ENCODE data around the gene MYO1B. TPM values are rescaled to one million over a fixed set of nuclear protein-coding genes. Genes with fewer than 3 reads are reported as not detected.

Gene MYO1B
- polyA plus RNA-seq, 3 donors, result 0.01 TPM; not detected in 2

DNA sequence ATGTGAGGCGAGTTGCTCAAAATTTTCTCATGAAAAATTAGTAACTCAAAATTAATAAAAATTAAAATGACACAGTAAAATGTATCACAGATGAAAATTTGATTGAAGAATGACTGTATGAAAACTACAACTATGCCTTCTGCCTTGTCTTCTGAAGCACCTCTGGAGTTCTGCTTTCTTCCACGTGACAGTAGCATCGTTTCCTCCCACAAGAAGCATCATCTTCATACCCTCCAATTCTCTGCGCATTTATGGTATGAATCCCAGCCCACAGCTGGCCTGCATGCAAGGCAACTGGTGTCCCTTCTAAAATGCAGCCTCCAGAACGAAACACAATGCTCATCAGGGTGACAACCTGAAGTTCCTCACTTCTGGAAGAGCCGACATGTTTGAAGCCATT, 189.9 kb downstream of the MYO1B start:
- peak in 2 of 3 donors; percentile 4 to 13 for DNase-seq
- peak overlapping the region in 2 of 7 donors; percentile 1 to 66 for H3K27ac Mint-ChIP-seq
- H3K27me3 Mint-ChIP-seq (ENCODE audit: low read depth in 3 of 3), result peaks cover 0 to 2% (median 0%) of the 10 kb centered on the region in 3 donors
- H3K9me3 Mint-ChIP-seq, result peaks cover 0 to 4% (median 2%) of the 10 kb centered on the region in 7 donors
- no peak overlapping the region for H3K4me3 Mint-ChIP-seq
- 51% methylated on average over 4 of the region's 6 CpGs for WGBS (ENCODE audit: insufficient coverage)
- H3K36me3 Mint-ChIP-seq, result peaks cover 0 to 4% of the 10 kb centered on the region in 2 donors
- H3K36me3 ChIP-seq (replicated peaks in 1 of 2; ENCODE audit: control insufficient read depth in 1 of 2, insufficient read depth in 2 of 2, low read length in 2 of 2), result no peaks in the 10 kb centered on the region
- no peak overlapping the region for H2AFZ ChIP-seq (ENCODE audit: insufficient read depth, low read depth, low read length, poor library complexity, severe bottlenecking)
- H3K79me2 ChIP-seq (ENCODE audit: insufficient read depth, low read length), result no peaks in the 10 kb centered on the region
- no peaks in the 10 kb centered on the region for H4K20me1 ChIP-seq (ENCODE audit: insufficient read depth, low read length)
- H3K4me1 Mint-ChIP-seq, result peaks cover 41% of the 10 kb centered on the region
- no peak overlapping the region for H3K4me3 ChIP-seq (replicated peaks in 1 of 3; ENCODE audit: low read depth in 2 of 3, low read length in 3 of 3)
- no peak overlapping the region for H3K27ac ChIP-seq (ENCODE audit: low read depth in 1 of 2, low read length in 2 of 2)
- no peak overlapping the region for H3K9ac ChIP-seq (ENCODE audit: insufficient read depth, low read length, poor library complexity, severe bottlenecking)
- intact Hi-C loops (cut with micrococcal nuclease), result no loop called here
- no peak for TF ChIP-seq CTCF (IDR thresholded peaks at IDR 0.05)
- no peaks in the 10 kb centered on the region for H3K9me3 ChIP-seq (replicated peaks in 1 of 2; ENCODE audit: control insufficient read depth in 1 of 2, insufficient read depth in 1 of 2, low read length in 2 of 2)
- no peak overlapping the region for H3K4me2 ChIP-seq (replicated peaks; ENCODE audit: extremely low read depth, low read length, poor library complexity, severe bottlenecking)
- peaks cover 37 to 38% of the 10 kb centered on the region in 2 donors for H3K4me1 ChIP-seq (ENCODE audit: control insufficient read depth in 1 of 2, insufficient read depth in 2 of 2, low read length in 2 of 2)
- H3K27me3 ChIP-seq (ENCODE audit: control insufficient read depth in 2 of 2, insufficient read depth in 2 of 2, low read length in 2 of 2), result no peaks in the 10 kb centered on the region

DNA sequence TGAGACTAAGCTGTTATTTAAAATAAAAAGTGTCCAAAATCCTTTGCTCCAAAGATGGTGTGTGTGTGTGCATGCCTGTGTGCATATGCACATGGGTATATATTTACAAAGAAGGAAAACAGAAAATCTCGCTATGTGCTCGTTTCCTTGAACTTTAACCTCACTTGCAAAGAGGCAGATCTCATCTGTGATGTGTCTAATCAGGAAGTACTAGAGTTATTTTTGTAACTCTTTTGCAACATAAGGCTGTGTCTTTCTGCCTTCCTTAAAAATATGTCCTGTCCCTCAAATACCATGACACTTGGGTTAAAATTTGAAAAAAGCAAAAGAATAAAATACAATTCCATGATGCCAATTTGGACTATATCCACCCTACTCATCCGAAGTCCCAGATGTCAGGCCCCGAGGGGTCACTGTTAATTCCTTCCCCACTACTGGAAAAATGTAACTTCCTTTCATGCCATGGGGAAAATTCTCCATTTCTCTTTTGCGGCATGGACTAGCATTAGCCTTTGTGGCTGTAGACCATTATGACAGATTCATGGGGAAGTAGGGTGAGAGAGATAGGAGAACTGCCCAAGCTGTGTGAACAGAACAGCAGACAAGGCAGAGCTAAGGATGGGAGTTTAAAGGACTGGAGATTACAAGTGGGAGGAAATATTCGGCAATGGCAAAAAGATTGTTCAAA, 191.3 kb downstream of the MYO1B start:
- no peaks in the 10 kb centered on the region for H4K20me1 ChIP-seq (ENCODE audit: insufficient read depth, low read length)
- H3K27me3 Mint-ChIP-seq (ENCODE audit: low read depth in 3 of 3), result peaks cover 0 to 2% (median 0%) of the 10 kb centered on the region in 3 donors
- H3K4me2 ChIP-seq (replicated peaks; ENCODE audit: extremely low read depth, low read length, poor library complexity, severe bottlenecking), result peak overlapping the region; percentile 67
- peak overlapping the region in 2 of 3 experiments; percentile 16 to 57 for H3K4me3 ChIP-seq (replicated peaks in 1 of 3; ENCODE audit: low read depth in 2 of 3, low read length in 3 of 3)
- peak overlapping the region; percentile 69 for H2AFZ ChIP-seq (ENCODE audit: insufficient read depth, low read depth, low read length, poor library complexity, severe bottlenecking)
- peak overlapping the region; percentile 28 to 80 for H3K4me3 Mint-ChIP-seq
- no peak for TF ChIP-seq CTCF (IDR thresholded peaks at IDR 0.05)
- H3K79me2 ChIP-seq (ENCODE audit: insufficient read depth, low read length), result no peaks in the 10 kb centered on the region
- peak; percentile 55 to 58 (median 58) for DNase-seq
- peaks cover 41% of the 10 kb centered on the region for H3K4me1 Mint-ChIP-seq
- no peaks in the 10 kb centered on the region for H3K27me3 ChIP-seq (ENCODE audit: control insufficient read depth in 2 of 2, insufficient read depth in 2 of 2, low read length in 2 of 2)
- H3K36me3 ChIP-seq (replicated peaks in 1 of 2; ENCODE audit: control insufficient read depth in 1 of 2, insufficient read depth in 2 of 2, low read length in 2 of 2), result no peaks in the 10 kb centered on the region
- H3K36me3 Mint-ChIP-seq, result peaks cover 0 to 4% of the 10 kb centered on the region in 2 donors
- H3K4me1 ChIP-seq (ENCODE audit: control insufficient read depth in 1 of 2, insufficient read depth in 2 of 2, low read length in 2 of 2), result peaks cover 37 to 38% of the 10 kb centered on the region in 2 donors
- H3K27ac ChIP-seq (ENCODE audit: low read depth in 1 of 2, low read length in 2 of 2), result peak overlapping the region; percentile 58 to 87
- H3K9me3 ChIP-seq (replicated peaks in 1 of 2; ENCODE audit: control insufficient read depth in 1 of 2, insufficient read depth in 1 of 2, low read length in 2 of 2), result no peaks in the 10 kb centered on the region
- H3K27ac Mint-ChIP-seq, result peak overlapping the region; percentile 86 to 95 (median 94)
- 0% methylated on average over 1 of the region's 6 CpGs for WGBS (ENCODE audit: insufficient coverage)
- H3K9ac ChIP-seq (ENCODE audit: insufficient read depth, low read length, poor library complexity, severe bottlenecking), result peak overlapping the region; percentile 38
- peaks cover 0 to 4% (median 2%) of the 10 kb centered on the region in 7 donors for H3K9me3 Mint-ChIP-seq
- intact Hi-C loops (cut with micrococcal nuclease), result no loop called here

Measured in CD14-positive monocyte (primary cell).